Memory B cell (primary cell): ENCODE measurements around the gene ALPG.
A peak's percentile ranks its signal among the peaks of the same experiment; 100 is the strongest.
"Not testable (repeated sequence)": the region's sequence is repeated elsewhere in the genome, so short reads cannot be mapped to it uniquely, and the experiment has no call there.

Experiments used
- ATAC-seq: fragments of 150-1000 bp; cut with Tn5 transposase; 2 replicates; pipeline ENCODE4 v1.10.0; 2021; ENCODE audit warnings: low read depth, mild to moderate bottlenecking, moderate library complexity
- DNase-seq, 2 donors: peaks; one replicate each; pipeline ENCODE4 v3.0.0; 2022; ENCODE audit warnings: low spot score in 2 of 2
- H3K27ac Mint-ChIP-seq: one replicate; pipeline ENCODE4 v1.8.0; 2022; ENCODE audit warnings: mild to moderate bottlenecking, moderate library complexity, mixed read lengths
- H3K27me3 Mint-ChIP-seq: one replicate; pipeline ENCODE4 v1.8.0; 2022; ENCODE audit warnings: mixed read lengths
- H3K36me3 Mint-ChIP-seq: one replicate; pipeline ENCODE4 v1.8.0; 2022; ENCODE audit warnings: mild to moderate bottlenecking, mixed read lengths
- H3K4me1 Mint-ChIP-seq: one replicate; pipeline ENCODE4 v1.8.0; 2022; ENCODE audit warnings: mixed read lengths
- H3K4me3 Mint-ChIP-seq: one replicate; pipeline ENCODE4 v1.8.0; 2022; ENCODE audit warnings: mild to moderate bottlenecking, moderate library complexity, mixed read lengths
- H3K9me3 Mint-ChIP-seq: one replicate; pipeline ENCODE4 v1.8.0; 2022; ENCODE audit warnings: mixed read lengths

Gene ALPG

DNA sequence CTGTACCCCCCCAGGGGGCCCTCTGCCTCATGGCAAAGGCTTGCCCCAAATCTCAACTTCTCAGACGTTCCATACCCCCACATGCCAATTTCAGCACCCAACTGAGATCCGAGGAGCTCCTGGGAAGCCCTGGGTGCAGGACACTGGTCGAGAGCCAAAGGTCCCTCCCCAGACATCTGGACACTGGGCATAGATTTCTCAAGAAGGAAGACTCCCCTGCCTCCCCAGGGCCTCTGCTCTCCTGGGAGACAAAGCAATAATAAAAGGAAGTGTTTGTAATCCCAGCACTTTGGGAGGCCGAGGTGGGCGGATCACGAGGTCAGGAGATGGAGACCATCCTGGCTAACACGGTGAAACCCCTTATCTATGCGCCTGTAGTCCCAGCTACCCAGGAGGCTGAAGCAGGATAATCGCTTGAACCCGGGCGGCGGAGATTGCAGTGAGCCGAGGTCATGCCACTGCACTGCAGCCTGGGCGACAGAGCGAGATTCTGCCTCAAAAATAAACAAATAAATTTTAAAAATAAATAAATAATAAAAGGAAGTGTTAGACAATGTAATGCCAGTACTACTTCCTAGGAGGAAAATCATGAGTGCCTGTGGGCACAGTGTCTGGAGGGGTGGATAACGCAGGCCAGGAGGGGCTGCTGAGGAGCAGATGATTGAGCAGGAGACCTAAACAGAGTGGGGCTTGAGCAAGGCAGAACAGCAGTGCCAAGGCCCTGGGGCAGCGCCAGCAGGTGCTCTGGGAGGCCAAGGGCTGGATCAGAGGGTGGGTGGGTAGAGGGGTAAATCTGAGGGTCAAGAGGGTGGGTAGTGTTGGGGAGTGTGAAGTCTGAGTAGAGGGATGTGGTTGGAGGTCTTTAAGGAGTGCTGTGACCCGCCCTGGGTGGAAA is 24.1 kb upstream of the ALPG start:
- Mint-ChIP-seq H3K9me3 (peaks cover 1% of the 10 kb centered on the region), H3K4me3 (no peak overlapping the region), H3K27me3 (peaks cover 21% of the 10 kb centered on the region), H3K36me3 (peaks cover 2% of the 10 kb centered on the region), H3K27ac (no peak overlapping the region), H3K4me1 (peaks cover 6% of the 10 kb centered on the region)
- DNase-seq (no peak), ATAC-seq (no peak)

DNA sequence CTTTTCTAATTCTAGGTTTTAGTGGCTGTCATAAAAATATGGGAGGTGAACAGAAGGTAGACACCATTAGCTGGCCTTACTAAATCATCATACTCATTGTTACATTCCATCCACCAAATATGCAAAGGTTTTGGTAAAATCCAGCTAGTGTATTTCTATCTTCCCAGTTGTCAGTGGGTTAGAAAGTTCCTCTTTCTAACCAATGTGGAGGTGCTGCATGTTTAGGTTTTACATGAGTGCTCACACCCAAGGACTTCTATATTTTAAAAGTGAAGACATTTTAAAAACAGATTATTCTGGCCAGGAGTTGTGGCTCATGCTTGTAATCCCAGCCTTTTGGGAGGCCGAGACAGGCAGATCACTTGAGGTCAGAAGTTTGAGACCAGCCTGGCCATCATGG is 22.2 kb upstream of the ALPG start:
- Mint-ChIP-seq H3K9me3 (peaks cover 1% of the 10 kb centered on the region), H3K4me3 (no peak overlapping the region), H3K36me3 (peaks cover 4% of the 10 kb centered on the region), H3K4me1 (peaks cover 6% of the 10 kb centered on the region), H3K27me3 (peaks cover 23% of the 10 kb centered on the region), H3K27ac (peak overlapping the region; percentile 46)
- ATAC-seq, result no peak
- DNase-seq, result no peak

DNA sequence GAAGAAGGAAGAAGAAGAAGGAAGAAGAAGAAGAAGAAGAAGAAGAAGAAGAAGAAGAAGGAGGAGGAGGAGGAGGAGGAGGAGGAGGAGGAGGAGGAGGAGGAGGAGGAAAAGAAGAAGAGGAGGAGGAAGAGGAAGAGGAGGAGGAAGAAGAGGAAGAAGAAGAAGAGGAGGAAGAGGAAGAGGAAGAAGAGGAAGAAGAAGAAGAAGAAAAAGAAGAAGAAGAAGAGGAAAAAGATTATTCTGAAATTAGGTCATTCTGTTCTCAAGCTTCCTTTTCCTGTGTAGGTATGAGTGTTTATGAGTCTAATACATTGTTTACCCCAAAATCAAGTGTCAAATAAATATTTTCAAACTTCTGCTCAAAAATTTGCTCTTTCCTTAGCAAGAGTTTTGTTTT is 21.6 kb upstream of the ALPG start:
- not testable (repeated sequence) for DNase-seq, H3K4me1 Mint-ChIP-seq, H3K9me3 Mint-ChIP-seq, H3K4me3 Mint-ChIP-seq, ATAC-seq, H3K36me3 Mint-ChIP-seq
- Mint-ChIP-seq H3K27me3 (peaks cover 22% of the 10 kb centered on the region), H3K27ac (peak overlapping the region; percentile 46)

DNA sequence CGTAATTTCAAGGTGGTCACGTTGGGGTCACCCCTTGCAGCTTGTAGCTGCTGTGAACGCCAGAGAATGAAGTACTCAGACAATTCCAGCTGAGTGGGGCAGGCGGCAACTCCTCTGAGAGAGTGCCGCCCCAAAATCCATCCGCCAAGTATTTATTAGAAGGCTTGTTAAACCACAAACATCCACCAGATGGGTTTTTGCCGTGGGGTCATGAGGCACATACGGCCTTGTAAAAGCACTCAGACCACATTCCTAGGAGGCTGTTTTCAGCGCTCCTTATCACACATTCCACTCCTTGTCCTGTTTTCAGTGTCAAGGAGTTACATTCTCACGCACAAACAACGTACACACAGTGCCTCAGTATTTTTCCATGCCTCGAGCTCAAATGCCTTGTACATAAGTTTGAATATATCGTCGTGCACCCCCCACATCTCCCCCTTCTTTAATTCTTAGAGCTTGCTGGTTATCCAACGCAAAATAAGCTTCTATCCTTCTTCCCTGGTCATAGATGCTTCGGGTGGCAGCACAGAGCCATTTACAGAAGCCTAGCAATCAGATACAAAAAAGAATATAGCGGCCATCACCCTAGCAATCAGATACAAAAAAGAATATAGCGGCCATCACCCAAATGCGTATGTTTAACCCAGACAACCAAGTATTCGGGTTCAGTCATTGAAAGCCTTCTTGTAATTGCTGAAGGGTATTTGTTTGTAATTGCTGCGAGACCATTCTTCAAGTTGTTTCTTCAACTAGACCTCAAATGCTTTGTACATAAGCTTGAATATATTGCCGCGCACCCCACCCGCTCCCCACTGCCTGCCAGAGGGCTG is 20.8 kb upstream of the ALPG start:
- no peak for ATAC-seq
- H3K4me1 Mint-ChIP-seq, result peaks cover 6% of the 10 kb centered on the region
- no peak for DNase-seq
- H3K27me3 Mint-ChIP-seq, result peaks cover 22% of the 10 kb centered on the region
- H3K27ac Mint-ChIP-seq, result no peak overlapping the region
- no peak overlapping the region for H3K4me3 Mint-ChIP-seq
- H3K36me3 Mint-ChIP-seq, result peaks cover 4% of the 10 kb centered on the region
- peaks cover 1% of the 10 kb centered on the region for H3K9me3 Mint-ChIP-seq

DNA sequence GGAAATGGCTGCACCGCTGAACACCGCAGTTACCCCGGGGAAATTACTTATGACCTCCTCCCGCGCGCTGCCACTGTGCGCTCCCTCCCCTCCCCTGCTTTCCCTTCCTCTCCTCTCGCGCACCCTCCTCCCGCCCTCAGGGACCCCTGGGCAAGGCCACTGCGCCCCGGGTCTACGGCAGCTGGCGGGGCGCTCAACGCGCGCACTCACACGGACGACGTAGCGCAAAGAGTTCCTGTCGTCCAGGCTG is 20.2 kb upstream of the ALPG start:
- DNase-seq, result no peak
- peaks cover 22% of the 10 kb centered on the region for H3K27me3 Mint-ChIP-seq
- H3K9me3 Mint-ChIP-seq, result peaks cover 1% of the 10 kb centered on the region
- peaks cover 6% of the 10 kb centered on the region for H3K4me1 Mint-ChIP-seq
- no peak overlapping the region for H3K4me3 Mint-ChIP-seq
- no peak for ATAC-seq
- H3K36me3 Mint-ChIP-seq, result peaks cover 4% of the 10 kb centered on the region
- no peak overlapping the region for H3K27ac Mint-ChIP-seq

DNA sequence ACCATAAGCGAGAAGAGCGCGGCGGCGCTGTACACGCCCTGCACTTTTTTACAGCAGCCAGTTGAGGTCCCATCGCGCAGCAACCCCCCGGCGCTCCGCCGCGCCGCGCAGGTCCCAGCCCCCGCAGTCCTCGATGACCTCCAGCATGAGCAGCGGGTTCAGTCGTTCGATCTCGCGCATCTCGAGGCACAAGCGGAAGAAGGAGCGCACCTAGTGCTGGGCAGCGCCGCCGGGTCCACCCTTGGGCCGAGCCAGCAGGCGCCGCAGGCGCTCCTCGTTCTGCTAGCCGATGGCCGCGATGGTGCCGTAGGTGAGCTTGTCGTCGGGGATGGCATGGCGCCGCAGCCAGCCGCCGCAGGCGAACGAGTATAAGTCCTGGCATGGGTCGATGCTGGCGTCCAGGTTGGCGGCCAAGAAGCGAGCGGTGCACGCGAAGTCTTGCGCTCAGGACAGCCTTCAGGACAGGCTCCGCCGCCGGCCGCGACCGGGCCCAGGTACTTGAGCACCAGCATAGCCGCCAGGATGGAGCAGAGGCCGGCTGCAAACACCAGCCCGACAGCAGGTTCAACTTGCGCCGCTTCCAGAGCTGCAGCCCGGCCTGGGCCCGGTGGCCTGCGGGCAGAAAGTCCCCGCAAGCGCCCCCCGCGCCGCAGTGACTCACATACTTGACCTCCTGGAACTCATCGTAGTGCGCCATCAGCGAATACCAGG is 19.7 kb upstream of the ALPG start:
- no peak for ATAC-seq
- peaks cover 20% of the 10 kb centered on the region for H3K27me3 Mint-ChIP-seq
- no peak overlapping the region for H3K27ac Mint-ChIP-seq
- peaks cover 4% of the 10 kb centered on the region for H3K36me3 Mint-ChIP-seq
- peaks cover 4% of the 10 kb centered on the region for H3K4me1 Mint-ChIP-seq
- H3K9me3 Mint-ChIP-seq, result peaks cover 1% of the 10 kb centered on the region
- no peak overlapping the region for H3K4me3 Mint-ChIP-seq
- DNase-seq, result no peak

DNA sequence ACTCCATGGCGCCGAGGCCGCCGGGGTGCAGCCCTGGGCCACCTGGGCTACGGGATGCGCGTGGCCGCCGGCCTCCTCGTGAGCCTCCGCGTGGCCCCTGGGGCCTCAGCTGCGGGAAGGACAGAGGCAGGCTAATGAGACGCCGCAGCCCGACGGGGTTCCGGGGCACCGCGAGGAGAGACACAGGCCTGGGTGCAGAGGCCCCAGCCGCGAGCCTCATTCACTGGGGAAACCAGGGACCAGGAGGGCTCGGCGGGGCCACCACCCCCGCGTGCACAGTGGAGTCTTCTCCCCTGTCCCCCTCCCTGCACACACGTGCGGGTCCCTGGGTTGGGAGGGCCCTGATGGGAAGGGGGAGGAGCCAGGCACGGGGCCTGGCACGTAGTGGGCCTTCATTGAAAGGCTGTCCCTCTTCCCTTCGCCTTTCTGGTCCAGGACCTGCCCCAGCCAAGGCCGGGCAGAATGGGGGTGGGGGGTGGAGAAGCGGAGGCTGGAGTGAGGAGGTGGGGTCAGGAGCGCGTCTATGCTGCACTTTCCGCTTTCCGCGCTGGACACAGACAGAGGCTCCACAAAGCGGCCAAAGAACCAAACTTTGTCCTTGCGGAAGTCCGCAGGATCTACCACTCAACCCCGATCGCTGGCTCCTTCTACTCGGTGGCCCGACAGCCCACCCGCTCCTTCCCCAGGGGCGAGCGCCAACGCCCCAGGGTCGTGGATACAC is 19.0 kb upstream of the ALPG start:
- Mint-ChIP-seq H3K4me3 (no peak overlapping the region), H3K4me1 (peaks cover 4% of the 10 kb centered on the region), H3K27me3 (peaks cover 23% of the 10 kb centered on the region), H3K36me3 (peaks cover 4% of the 10 kb centered on the region), H3K9me3 (peaks cover 1% of the 10 kb centered on the region), H3K27ac (no peak overlapping the region)
- ATAC-seq (no peak), DNase-seq (no peak)

DNA sequence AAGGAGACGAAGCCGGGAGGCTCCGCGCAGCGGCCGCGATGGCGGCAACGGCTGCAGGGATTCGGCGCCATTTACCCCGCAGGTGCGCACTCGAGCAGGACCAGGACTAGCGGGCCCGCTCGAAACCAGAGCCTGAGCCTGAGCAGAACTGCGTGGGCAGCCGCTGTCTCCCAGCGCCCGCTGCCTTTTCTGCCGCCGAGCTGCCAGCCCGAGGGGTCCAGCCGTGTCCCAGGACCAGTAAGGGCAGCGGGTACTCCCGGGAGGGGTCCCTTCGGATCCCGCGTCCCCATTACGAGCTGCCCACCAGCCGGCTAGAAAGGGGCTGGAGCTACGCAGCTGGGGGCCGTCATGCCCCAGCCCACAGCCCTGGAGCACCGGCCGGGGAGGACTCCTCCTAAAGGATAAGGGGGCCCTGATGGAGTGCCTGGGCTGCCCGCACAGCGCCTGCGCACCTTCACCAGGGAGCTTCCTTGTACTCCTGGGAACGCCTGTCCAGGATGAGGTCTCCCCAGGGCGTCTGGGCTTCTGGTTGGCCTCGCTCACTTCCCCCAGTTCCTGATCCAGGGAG is 18.2 kb upstream of the ALPG start:
- ATAC-seq (no peak), DNase-seq (no peak)
- Mint-ChIP-seq H3K9me3 (peaks cover 1% of the 10 kb centered on the region), H3K27me3 (peaks cover 19% of the 10 kb centered on the region), H3K4me1 (peaks cover 4% of the 10 kb centered on the region), H3K36me3 (peaks cover 4% of the 10 kb centered on the region), H3K4me3 (no peak overlapping the region), H3K27ac (no peak overlapping the region)

DNA sequence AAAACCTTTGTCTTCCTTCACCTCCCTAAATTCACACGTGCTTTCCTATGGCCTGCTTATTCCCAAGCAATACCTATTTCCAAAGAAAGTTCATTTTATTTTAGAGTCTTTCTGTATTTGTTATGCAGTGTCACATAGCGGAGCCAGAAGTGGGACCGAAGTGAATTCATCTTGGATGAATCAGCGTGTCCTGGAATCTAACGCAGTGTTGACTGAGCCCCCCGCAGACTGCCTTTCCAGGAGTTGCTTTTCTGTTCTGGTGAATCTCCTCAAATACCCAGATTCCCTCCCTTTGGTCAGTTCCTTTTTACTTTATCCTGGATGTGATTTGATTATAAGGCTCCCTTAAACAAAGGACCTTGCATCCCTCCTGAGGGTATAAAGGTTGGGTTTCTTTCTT is 17.3 kb upstream of the ALPG start:
- Mint-ChIP-seq H3K36me3 (peaks cover 4% of the 10 kb centered on the region), H3K4me3 (no peak overlapping the region), H3K4me1 (peaks cover 4% of the 10 kb centered on the region), H3K27ac (no peak overlapping the region), H3K9me3 (peaks cover 1% of the 10 kb centered on the region), H3K27me3 (peaks cover 19% of the 10 kb centered on the region)
- no peak for DNase-seq
- no peak for ATAC-seq

DNA sequence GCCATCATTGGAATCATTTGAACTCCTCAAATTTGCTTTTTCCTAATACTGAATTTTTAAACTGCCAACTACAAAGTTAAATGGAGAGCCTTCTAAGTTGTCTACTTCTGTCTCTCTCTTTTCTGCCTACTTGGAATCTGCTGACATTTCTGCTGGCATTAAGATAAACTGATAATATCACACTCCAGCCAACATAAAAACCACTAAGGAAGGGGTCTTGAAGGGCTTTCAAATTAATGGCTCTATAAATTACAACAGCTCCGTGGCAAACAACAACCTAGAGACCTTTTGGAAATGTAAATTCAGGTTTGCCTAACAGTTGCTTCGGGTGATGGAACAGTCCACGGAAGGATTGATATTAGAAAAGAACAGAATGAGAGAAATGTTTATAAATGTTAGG is 16.0 kb upstream of the ALPG start:
- H3K27ac Mint-ChIP-seq, result no peak overlapping the region
- H3K4me3 Mint-ChIP-seq, result no peak overlapping the region
- H3K36me3 Mint-ChIP-seq, result peaks cover 2% of the 10 kb centered on the region
- peaks cover 21% of the 10 kb centered on the region for H3K27me3 Mint-ChIP-seq
- no peaks in the 10 kb centered on the region for H3K9me3 Mint-ChIP-seq
- ATAC-seq (no peak), DNase-seq (no peak)
- no peaks in the 10 kb centered on the region for H3K4me1 Mint-ChIP-seq

DNA sequence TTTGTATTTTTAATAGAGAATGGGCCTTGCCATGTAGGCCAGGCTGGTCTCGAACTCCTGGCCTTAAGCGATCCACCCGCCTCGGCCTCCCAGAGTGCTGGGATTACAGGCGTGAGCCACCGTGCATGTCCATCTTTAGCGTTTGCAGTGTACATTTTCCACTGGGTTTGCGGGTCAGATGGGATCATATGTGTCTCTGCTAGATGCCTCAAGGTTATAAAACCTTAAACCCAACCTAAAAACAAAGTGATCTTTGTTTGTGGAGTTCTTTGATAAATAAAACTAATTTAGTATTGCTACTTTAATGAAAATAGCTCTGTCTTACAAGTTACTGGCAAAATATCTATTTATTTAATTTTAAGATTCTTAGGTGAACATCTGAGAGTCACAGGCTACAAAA is 13.1 kb upstream of the ALPG start:
- Mint-ChIP-seq H3K4me1 (no peaks in the 10 kb centered on the region), H3K27ac (no peak overlapping the region), H3K4me3 (no peak overlapping the region), H3K36me3 (peaks cover 2% of the 10 kb centered on the region), H3K27me3 (peaks cover 17% of the 10 kb centered on the region), H3K9me3 (no peaks in the 10 kb centered on the region)
- ATAC-seq (no peak), DNase-seq (no peak)

DNA sequence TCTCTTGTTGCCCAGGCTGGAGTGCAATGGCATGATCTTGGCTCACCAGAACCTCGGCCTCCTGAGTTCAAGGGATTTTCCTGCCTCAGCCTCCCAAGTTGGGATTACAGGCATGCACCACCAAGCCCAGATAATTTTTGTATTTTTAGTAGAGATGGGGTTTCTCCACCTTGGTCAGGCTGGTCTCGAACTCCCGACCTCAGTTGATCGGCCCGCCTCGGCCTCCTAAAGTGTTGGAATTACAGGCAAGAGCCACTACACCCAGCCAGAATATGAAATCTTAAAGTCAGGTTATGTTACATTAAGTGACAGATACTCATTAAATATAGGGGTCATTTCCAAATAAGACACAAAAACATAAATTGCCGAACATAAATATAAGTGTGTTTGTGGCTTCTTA is 12.2 kb upstream of the ALPG start:
- H3K36me3 Mint-ChIP-seq, DNase-seq, H3K27ac Mint-ChIP-seq, H3K4me3 Mint-ChIP-seq, H3K4me1 Mint-ChIP-seq, H3K9me3 Mint-ChIP-seq, ATAC-seq: not testable (repeated sequence)
- H3K27me3 Mint-ChIP-seq, result peaks cover 12% of the 10 kb centered on the region

DNA sequence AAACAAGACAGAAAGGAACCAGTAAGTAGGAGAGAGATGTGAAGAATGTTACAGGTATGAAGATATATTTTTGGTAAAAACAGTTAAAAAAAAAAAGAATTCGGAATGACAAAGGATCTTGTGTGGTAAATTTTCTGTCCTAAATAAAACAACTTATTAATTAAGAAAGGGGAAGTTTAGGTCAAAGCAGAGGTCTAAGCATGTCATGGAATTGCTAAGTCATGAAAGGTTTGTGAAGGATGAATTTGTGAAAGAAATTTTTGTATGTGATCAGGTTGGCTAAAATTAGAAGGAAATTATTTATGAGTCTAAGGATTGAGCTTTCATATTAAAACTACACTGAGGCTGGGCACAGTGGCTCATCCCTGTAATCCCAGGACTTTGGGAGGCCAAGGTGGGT is 11.1 kb upstream of the ALPG start:
- Mint-ChIP-seq H3K4me1 (no peaks in the 10 kb centered on the region), H3K27me3 (peaks cover 14% of the 10 kb centered on the region), H3K4me3 (no peak overlapping the region), H3K9me3 (no peaks in the 10 kb centered on the region), H3K36me3 (no peaks in the 10 kb centered on the region), H3K27ac (no peak overlapping the region)
- ATAC-seq (no peak), DNase-seq (no peak)
